CD4-positive, alpha-beta memory T cell (primary cell): ENCODE measurements around the gene AMMECR1L. TPM values are rescaled to one million over a fixed set of nuclear protein-coding genes. Genes with fewer than 3 reads are reported as not detected.

ENCODE experiments used
- CTCF ChIA-PET: fragments of 350-600 bp; sonication (Branson Sonifier 250); formaldehyde crosslinking; loops from one replicate; lab custom pipeline; 2021; ENCODE audit warnings: inconsistent platforms; ENCODE audit not compliant: partially characterized antibody; lab: Charles Lee
- POLR2A ChIA-PET: fragments of 350-600 bp; sonication (Branson Sonifier 250); formaldehyde crosslinking; loops from one replicate; lab custom pipeline; 2021; ENCODE audit not compliant: partially characterized antibody; lab: Charles Lee
- DNase-seq, 5 donors: peaks; one replicate each; pipeline versions ENCODE4 v3.0.0 to v3.0.0-alpha.2; 2020 to 2022; ENCODE audit warnings: mixed read lengths in 1 of 5
- H3K27ac ChIP-seq: one replicate; pipeline ENCODE4 v1.7.0; 2013; ENCODE audit warnings: low read depth, low read length
- H3K27me3 ChIP-seq: 2 replicates; pipeline ENCODE4 v1.7.0; 2013; ENCODE audit warnings: mild to moderate bottlenecking, low read length, moderate library complexity; ENCODE audit not compliant: insufficient read depth
- H3K36me3 ChIP-seq: 2 replicates; pipeline ENCODE4 v1.7.0; 2013; ENCODE audit warnings: mild to moderate bottlenecking, low read length, moderate library complexity; ENCODE audit not compliant: insufficient read depth
- H3K4me1 ChIP-seq: 2 replicates; pipeline ENCODE4 v1.7.0; 2013; ENCODE audit warnings: mild to moderate bottlenecking, low read length, moderate library complexity; ENCODE audit not compliant: insufficient read depth
- H3K4me3 ChIP-seq, 2 donors: one replicate each; pipeline ENCODE4 v1.7.0; 2013; ENCODE audit warnings: low read length in 2 of 2, mild to moderate bottlenecking in 1 of 2
- H3K9me3 ChIP-seq, 2 donors: one replicate each; pipeline ENCODE4 v1.7.0; 2013; ENCODE audit warnings: low read length in 2 of 2, control low read depth in 1 of 2; ENCODE audit not compliant: control insufficient read depth in 1 of 2
- H3K27ac Mint-ChIP-seq, 7 donors: one replicate each; pipeline ENCODE4 v1.8.0; 2020 to 2021; ENCODE audit warnings: mixed read lengths in 7 of 7, mild to moderate bottlenecking in 6 of 7, inconsistent platforms in 3 of 7, moderate library complexity in 3 of 7
- H3K27me3 Mint-ChIP-seq, 2 donors: one replicate each; pipeline ENCODE4 v1.8.0; 2020 to 2021; ENCODE audit warnings: mixed read lengths in 2 of 2
- H3K36me3 Mint-ChIP-seq, 2 donors: one replicate each; pipeline ENCODE4 v1.8.0; 2020 to 2021; ENCODE audit warnings: mixed read lengths in 2 of 2, inconsistent platforms in 1 of 2, mild to moderate bottlenecking in 1 of 2
- H3K4me1 Mint-ChIP-seq, 4 donors: one replicate each; pipeline ENCODE4 v1.8.0; 2020 to 2021; ENCODE audit warnings: mixed read lengths in 4 of 4, mild to moderate bottlenecking in 1 of 4
- H3K4me3 Mint-ChIP-seq, 8 donors: one replicate each; pipeline ENCODE4 v1.8.0; 2020 to 2021; ENCODE audit warnings: mixed read lengths in 8 of 8, mild to moderate bottlenecking in 7 of 8, moderate library complexity in 6 of 8, inconsistent platforms in 3 of 8
- H3K9me3 Mint-ChIP-seq, 8 donors: one replicate each; pipeline ENCODE4 v1.8.0; 2020 to 2021; ENCODE audit warnings: mixed read lengths in 8 of 8, mild to moderate bottlenecking in 5 of 8, inconsistent platforms in 3 of 8, moderate library complexity in 1 of 8
- intact Hi-C: fragments of 100-400 bp; cut with micrococcal nuclease; formaldehyde crosslinking; loops from one replicate; pipeline ENCODE4 v1.15.1; 2023
- polyA plus RNA-seq, 2 donors: library from polyadenylated mRNA; unstranded; fragments of 300-500 nt; fragmentation: Illumina TruSeq; gene quantifications; one replicate each; pipeline ENCODE4 v1.2.3, GENCODE V29; 2021
- total RNA-seq, 2 experiments: library from RNA; stranded (reverse); gene quantifications; one replicate each; pipeline ENCODE4 v1.2.3, GENCODE V29; 2021

Gene AMMECR1L
- total and polyA plus RNA-seq, 4 experiments from 2014 or later: 3.3 to 18.7 (median 13.6) TPM

DNA sequence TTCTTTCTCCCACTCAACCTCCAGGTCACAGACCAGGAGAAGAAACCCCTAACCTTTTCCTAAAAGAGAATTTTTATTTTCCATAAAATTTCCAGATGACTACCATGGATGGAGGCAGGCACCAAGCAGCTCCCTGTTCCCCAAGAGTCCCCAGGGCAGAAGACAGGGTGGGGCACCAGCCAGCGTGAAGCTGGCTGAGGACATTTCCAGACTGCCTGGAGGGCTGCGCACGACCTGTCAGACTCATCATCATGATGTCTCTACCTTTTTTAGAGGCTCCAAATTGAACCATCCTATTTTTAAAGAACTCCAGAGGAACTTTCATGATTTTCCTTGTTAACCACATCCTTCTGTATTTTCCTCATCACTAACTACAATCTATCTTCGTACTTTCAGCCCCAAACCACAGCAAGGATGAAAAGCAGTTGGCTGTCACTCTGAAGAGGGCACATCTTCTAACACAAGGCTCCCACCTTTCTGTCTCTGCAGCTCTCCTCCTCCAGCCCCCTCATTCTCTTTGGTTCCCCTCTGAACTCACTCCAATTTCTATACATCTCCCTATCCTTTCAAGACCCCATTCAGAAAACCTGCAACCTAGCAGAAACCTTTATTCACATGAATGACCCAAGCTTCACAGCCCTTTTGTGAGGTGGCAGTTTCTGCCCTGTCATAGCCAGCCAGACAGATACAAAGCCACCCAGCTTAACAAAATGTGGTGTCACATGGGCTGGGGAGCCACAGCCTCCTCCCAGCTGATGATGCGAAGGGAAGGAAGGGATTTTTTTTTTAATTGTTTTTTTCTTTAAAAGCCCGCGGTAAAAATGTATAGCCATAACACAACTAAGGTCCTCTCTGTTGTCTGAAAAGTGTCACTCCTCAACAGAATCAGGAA is 11.1 kb downstream of the AMMECR1L start:
- Mint-ChIP-seq H3K4me1 (peaks cover 32 to 53% (median 44%) of the 10 kb centered on the region in 4 donors), H3K4me3 (peak overlapping the region in 2 of 8 donors; percentile 16 to 41), H3K27ac (peak overlapping the region in 6 of 7 donors; percentile 43 to 92 (median 87)), H3K36me3 (peaks cover 29 to 52% of the 10 kb centered on the region in 2 donors), H3K9me3 (no peaks in the 10 kb centered on the region), H3K27me3 (no peaks in the 10 kb centered on the region)
- CTCF ChIA-PET: no interaction called here
- Histone ChIP-seq H3K36me3 (peaks cover 26% of the 10 kb centered on the region), H3K9me3 (no peaks in the 10 kb centered on the region), H3K4me1 (peaks cover 10% of the 10 kb centered on the region), H3K27me3 (no peaks in the 10 kb centered on the region), H3K27ac (no peak overlapping the region), H3K4me3 (no peak overlapping the region)
- DNase-seq: peak in 1 of 5 donors; percentile 11
- intact Hi-C loops: no loop called here
- POLR2A ChIA-PET: interaction anchor here (1.2 kb wide), 1 partner anchor 9 kb away, joined by 4 read pairs; no protein-coding TSS in a partner anchor

DNA sequence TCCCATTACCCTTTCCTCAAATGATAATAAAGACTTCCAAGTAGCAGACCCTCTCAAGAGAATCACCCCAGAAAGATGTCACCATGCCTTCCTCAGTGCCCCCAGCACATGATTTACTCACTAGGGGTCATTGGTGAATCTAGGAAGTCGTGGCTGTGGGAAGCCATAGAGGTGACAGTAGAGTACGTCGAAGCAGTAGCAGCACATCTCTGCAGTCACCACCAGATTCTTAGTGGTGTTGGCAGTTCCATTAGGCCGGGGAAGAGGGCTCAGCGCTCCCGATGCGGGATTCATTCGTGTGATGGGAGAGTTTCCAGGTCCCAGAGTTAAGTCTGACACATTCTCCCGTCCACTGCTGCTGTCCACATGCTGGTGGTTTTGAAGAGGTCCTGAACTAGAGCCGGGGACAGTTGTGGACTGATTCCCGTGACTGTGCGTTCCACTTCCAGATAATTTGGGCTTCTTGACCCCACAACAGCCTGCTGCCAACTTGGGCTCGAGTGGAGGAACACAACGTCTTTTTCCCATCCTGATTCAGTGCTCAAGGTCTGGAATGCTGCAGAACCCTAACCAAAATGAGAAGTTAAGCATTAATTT is 12.0 kb downstream of the AMMECR1L start:
- no peak for DNase-seq
- H3K9me3 Mint-ChIP-seq: no peaks in the 10 kb centered on the region
- POLR2A ChIA-PET: no interaction called here
- CTCF ChIA-PET: no interaction called here
- peaks cover 37 to 57% of the 10 kb centered on the region in 2 donors for H3K36me3 Mint-ChIP-seq
- Histone ChIP-seq H3K9me3 (no peaks in the 10 kb centered on the region), H3K4me1 (peaks cover 10% of the 10 kb centered on the region), H3K36me3 (peaks cover 34% of the 10 kb centered on the region), H3K27ac (no peak overlapping the region), H3K4me3 (no peak overlapping the region), H3K27me3 (no peaks in the 10 kb centered on the region)
- H3K4me3 Mint-ChIP-seq: no peak overlapping the region
- intact Hi-C loops: no loop called here
- no peaks in the 10 kb centered on the region for H3K27me3 Mint-ChIP-seq
- H3K27ac Mint-ChIP-seq: peak overlapping the region in 6 of 7 donors; percentile 4 to 92 (median 58)
- H3K4me1 Mint-ChIP-seq: peaks cover 27 to 45% (median 38%) of the 10 kb centered on the region in 4 donors

DNA sequence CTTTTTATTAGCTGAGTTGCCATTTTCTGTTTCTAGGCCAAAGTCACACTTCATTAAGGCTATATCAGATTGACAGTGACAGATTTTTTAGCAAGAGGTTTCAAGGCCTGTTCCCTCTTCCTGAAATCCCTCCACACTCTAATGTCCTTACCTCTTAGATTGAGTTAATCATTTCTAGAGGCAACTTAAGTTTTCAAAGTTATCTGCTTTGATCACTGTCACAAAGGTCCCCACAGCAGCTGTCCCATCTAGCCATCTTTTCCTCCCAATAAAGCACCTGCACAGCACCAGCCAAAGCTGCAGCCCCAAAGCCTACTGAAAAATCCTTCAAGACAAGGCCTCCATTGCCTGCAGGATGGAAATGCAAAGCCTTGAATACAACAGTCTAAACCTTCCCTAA is 13.4 kb downstream of the AMMECR1L start:
- Histone ChIP-seq H3K27me3 (no peaks in the 10 kb centered on the region), H3K4me3 (no peak overlapping the region), H3K9me3 (no peaks in the 10 kb centered on the region), H3K27ac (no peak overlapping the region), H3K4me1 (peaks cover 10% of the 10 kb centered on the region), H3K36me3 (peaks cover 45% of the 10 kb centered on the region)
- H3K4me1 Mint-ChIP-seq: peaks cover 21 to 35% (median 30%) of the 10 kb centered on the region in 4 donors
- DNase-seq: no peak
- CTCF ChIA-PET: no interaction called here
- H3K36me3 Mint-ChIP-seq: peaks cover 43 to 64% of the 10 kb centered on the region in 2 donors
- H3K27me3 Mint-ChIP-seq: no peaks in the 10 kb centered on the region
- H3K9me3 Mint-ChIP-seq: no peaks in the 10 kb centered on the region
- H3K27ac Mint-ChIP-seq: peak overlapping the region in 4 of 7 donors; percentile 26 to 66 (median 44)
- POLR2A ChIA-PET: no interaction called here
- intact Hi-C loops: no loop called here
- H3K4me3 Mint-ChIP-seq: no peak overlapping the region

DNA sequence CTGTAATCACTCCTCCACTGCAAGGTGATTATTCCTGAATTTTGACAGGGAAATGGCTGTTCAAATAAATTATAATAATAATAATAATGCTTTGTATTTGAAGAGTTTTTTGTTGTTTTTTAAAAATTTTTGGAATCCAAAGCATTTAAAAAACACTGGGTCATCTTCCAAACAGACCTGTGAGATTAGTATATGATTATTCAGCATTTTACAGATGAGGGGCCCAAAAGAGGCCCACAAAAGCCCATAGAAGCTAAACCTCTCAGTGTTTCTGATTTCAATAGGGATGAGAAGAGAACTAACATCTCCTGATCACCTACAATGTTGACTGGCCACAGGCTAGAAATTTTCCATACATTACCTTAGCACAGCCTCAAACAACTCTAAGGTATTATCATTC is 19.8 kb downstream of the AMMECR1L start:
- ChIA-PET CTCF (no interaction called here), POLR2A (no interaction called here)
- peaks cover 43 to 72% of the 10 kb centered on the region in 2 donors for H3K36me3 Mint-ChIP-seq
- peak overlapping the region in 1 of 7 donors; percentile 60 for H3K27ac Mint-ChIP-seq
- intact Hi-C loops: no loop called here
- no peak for DNase-seq
- Histone ChIP-seq H3K27me3 (no peaks in the 10 kb centered on the region), H3K4me3 (no peak overlapping the region), H3K27ac (no peak overlapping the region), H3K4me1 (no peaks in the 10 kb centered on the region), H3K36me3 (peaks cover 65% of the 10 kb centered on the region), H3K9me3 (no peaks in the 10 kb centered on the region)
- H3K27me3 Mint-ChIP-seq: no peaks in the 10 kb centered on the region
- no peak overlapping the region for H3K4me3 Mint-ChIP-seq
- peaks cover 0 to 3% (median 0%) of the 10 kb centered on the region in 4 donors for H3K4me1 Mint-ChIP-seq
- H3K9me3 Mint-ChIP-seq: no peaks in the 10 kb centered on the region

DNA sequence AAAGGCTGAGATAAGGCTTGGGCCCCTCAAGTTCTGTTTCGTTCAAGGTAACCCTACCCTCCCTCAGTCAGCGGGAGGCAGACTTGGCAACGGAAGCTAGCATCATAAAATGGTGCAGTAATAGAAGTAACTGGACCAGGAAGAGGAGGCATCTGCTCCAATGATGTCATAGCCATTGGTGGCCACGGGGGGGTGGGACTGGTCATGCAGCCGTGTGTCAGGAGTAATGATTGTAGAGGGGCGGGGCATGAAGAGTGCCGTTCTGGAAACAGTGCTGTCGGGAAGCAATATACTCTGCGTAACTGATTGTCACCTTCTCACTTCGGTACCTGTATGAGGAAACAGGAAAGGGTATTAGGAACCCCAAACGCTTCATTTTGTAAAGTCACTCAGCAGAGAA is 20.9 kb downstream of the AMMECR1L start:
- H3K36me3 ChIP-seq: peaks cover 58% of the 10 kb centered on the region
- H3K27ac Mint-ChIP-seq: peak overlapping the region in 3 of 7 donors; percentile 14 to 52 (median 48)
- H3K36me3 Mint-ChIP-seq: peaks cover 38 to 66% of the 10 kb centered on the region in 2 donors

DNA sequence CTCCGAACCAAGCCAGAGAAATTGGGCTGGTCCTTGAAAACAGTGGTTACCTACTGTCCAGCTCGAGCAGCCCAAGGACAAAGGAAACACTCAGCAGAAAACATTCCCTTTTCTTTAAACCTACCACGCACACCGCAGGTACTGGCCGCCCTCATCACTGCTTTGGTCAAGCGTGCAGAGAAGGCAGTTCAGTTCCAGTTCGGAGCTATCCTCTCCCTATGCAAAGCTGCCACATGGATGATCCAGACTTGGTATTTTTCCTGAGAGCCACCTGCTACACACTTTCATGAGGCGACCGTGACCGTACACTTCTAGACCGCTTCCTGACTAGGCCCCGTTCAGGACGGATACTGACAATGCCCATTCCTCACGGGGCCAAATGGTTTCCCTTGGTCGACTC is 23.5 kb downstream of the AMMECR1L start:
- Mint-ChIP-seq H3K27me3 (no peaks in the 10 kb centered on the region), H3K4me1 (peaks cover 10 to 22% (median 15%) of the 10 kb centered on the region in 4 donors)

More for the DNA sequence above, 20.9 kb downstream of the AMMECR1L start:
- Mint-ChIP-seq H3K27me3 (no peaks in the 10 kb centered on the region), H3K9me3 (no peaks in the 10 kb centered on the region), H3K4me3 (no peak overlapping the region), H3K4me1 (peaks cover 0 to 3% (median 2%) of the 10 kb centered on the region in 4 donors)
- no peak overlapping the region for H3K4me3 ChIP-seq
- no peak for DNase-seq
- ChIA-PET CTCF (no interaction called here), POLR2A (no interaction called here)
- no peaks in the 10 kb centered on the region for H3K9me3 ChIP-seq
- intact Hi-C loops: no loop called here
- peaks cover 2% of the 10 kb centered on the region for H3K4me1 ChIP-seq
- H3K27ac ChIP-seq: no peak overlapping the region
- H3K27me3 ChIP-seq: no peaks in the 10 kb centered on the region

DNA sequence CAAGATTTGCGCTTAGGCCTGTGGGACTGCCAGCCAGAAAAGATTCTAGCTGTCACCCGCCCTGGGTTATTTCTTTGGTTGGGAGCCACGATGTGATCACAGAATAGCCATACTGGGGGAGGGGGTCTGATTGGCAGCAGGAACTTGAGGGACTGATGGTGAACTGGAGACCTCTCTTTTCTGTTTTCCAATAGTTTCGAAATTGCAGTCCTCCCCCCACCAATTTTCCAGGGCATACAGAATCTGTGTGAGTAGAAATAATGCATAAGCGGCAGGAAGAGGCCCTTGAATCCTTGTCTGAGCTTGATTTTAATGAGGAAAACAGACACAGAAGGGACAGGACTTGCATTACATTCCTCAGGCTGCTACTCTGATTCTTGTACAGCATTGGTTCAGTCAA is 25.6 kb downstream of the AMMECR1L start:
- Mint-ChIP-seq H3K9me3 (no peaks in the 10 kb centered on the region), H3K4me1 (peaks cover 16 to 37% (median 23%) of the 10 kb centered on the region in 4 donors), H3K27me3 (no peaks in the 10 kb centered on the region), H3K27ac (peak overlapping the region; percentile 22 to 88 (median 82)), H3K36me3 (peaks cover 21 to 30% of the 10 kb centered on the region in 2 donors), H3K4me3 (peak overlapping the region in 1 of 8 donors; percentile 72)
- Histone ChIP-seq H3K9me3 (no peaks in the 10 kb centered on the region), H3K4me1 (peaks cover 34% of the 10 kb centered on the region), H3K27ac (no peak overlapping the region), H3K27me3 (no peaks in the 10 kb centered on the region), H3K36me3 (peaks cover 22% of the 10 kb centered on the region), H3K4me3 (no peak overlapping the region)
- ChIA-PET CTCF (no interaction called here), POLR2A (interaction anchor here (4.8 kb wide), 1 partner anchor 158 kb away, joined by 28 read pairs; the partner anchor contains the start of gene SFT2D3)
- intact Hi-C loops: no loop called here
- no peak for DNase-seq

More for the DNA sequence above, 23.5 kb downstream of the AMMECR1L start:
- Histone ChIP-seq H3K4me3 (no peak overlapping the region), H3K36me3 (peaks cover 37% of the 10 kb centered on the region), H3K9me3 (no peaks in the 10 kb centered on the region), H3K4me1 (peaks cover 15% of the 10 kb centered on the region), H3K27me3 (no peaks in the 10 kb centered on the region), H3K27ac (no peak overlapping the region)
- no peak for DNase-seq
- Mint-ChIP-seq H3K27ac (no peak overlapping the region), H3K9me3 (no peaks in the 10 kb centered on the region), H3K36me3 (peaks cover 25 to 47% of the 10 kb centered on the region in 2 donors), H3K4me3 (no peak overlapping the region)
- intact Hi-C loops: no loop called here
- CTCF ChIA-PET: interaction anchor here (0.8 kb wide), 1 partner anchor 22 kb away, joined by 3 read pairs; no protein-coding TSS in a partner anchor
- POLR2A ChIA-PET: no interaction called here
